ENCODE results near the gene NF2. TPM values are rescaled to one million over a fixed set of nuclear protein-coding genes. Genes with fewer than 3 reads are reported as not detected.

Gene NF2
- total RNA-seq, 1 experiment from 2014 or later, result 190 TPM

GRCh38 chr22:29691636-29692326, 88.3 kb downstream of the NF2 start:
- ATAC-seq (no peak), DNase-seq (ENCODE audit: low read depth, low spot score) (no peak)
- in situ Hi-C loops (cut with HindIII; ENCODE audit: low pct_unique_long_range_greater_than_20kb, low sequenced_read_pairs), result no loop called here
- no peaks in the 10 kb centered on the region; the same call in 1 of the 2 replicates for H3K36me3 ChIP-seq (ENCODE audit: control insufficient read depth, insufficient read depth, low read length)
- TF ChIP-seq TCF7L2 (IDR thresholded peaks at IDR 0.05; ENCODE audit: low read depth, low read length) (no peak), POLR2AphosphoS5 (IDR thresholded peaks at IDR 0.05; ENCODE audit: low read depth, low read length) (no peak), REST (IDR thresholded peaks at IDR 0.05; ENCODE audit: insufficient read depth in 1 of 2, low read depth in 2 of 2, low read length in 1 of 2) (no peak), SIN3A (IDR thresholded peaks at IDR 0.05; ENCODE audit: borderline replicate concordance, insufficient read depth, low read depth, low read length) (no peak)
- TF ChIP-seq, protein P1, sequence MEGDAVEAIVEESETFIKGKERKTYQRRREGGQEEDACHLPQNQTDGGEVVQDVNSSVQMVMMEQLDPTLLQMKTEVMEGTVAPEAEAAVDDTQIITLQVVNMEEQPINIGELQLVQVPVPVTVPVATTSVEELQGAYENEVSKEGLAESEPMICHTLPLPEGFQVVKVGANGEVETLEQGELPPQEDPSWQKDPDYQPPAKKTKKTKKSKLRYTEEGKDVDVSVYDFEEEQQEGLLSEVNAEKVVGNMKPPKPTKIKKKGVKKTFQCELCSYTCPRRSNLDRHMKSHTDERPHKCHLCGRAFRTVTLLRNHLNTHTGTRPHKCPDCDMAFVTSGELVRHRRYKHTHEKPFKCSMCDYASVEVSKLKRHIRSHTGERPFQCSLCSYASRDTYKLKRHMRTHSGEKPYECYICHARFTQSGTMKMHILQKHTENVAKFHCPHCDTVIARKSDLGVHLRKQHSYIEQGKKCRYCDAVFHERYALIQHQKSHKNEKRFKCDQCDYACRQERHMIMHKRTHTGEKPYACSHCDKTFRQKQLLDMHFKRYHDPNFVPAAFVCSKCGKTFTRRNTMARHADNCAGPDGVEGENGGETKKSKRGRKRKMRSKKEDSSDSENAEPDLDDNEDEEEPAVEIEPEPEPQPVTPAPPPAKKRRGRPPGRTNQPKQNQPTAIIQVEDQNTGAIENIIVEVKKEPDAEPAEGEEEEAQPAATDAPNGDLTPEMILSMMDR (IDR thresholded peaks at IDR 0.05), result no peak
- no peak overlapping the region for H3K27ac ChIP-seq (ENCODE audit: low read length)
- ChIA-PET CTCF (no interaction called here), POLR2A (no interaction called here)
- no TSS peak for BruUV-seq (replicated peaks)
- no peaks in the 10 kb centered on the region; the same call in 1 of the 2 replicates for H3K4me1 ChIP-seq (ENCODE audit: control insufficient read depth, insufficient read depth, low read length)
- H3K4me3 ChIP-seq (ENCODE audit: low read depth in 2 of 2, low read length in 2 of 2), result no peak overlapping the region
- no peaks in the 10 kb centered on the region for H3K27me3 ChIP-seq (ENCODE audit: control insufficient read depth, insufficient read depth, low read length)
- H3K9me3 ChIP-seq (ENCODE audit: control insufficient read depth, insufficient read depth, low read depth, low read length), result no peaks in the 10 kb centered on the region
- intact Hi-C loops (cut with micrococcal nuclease; ENCODE audit: unreplicated experiment), result no loop called here

DNA sequence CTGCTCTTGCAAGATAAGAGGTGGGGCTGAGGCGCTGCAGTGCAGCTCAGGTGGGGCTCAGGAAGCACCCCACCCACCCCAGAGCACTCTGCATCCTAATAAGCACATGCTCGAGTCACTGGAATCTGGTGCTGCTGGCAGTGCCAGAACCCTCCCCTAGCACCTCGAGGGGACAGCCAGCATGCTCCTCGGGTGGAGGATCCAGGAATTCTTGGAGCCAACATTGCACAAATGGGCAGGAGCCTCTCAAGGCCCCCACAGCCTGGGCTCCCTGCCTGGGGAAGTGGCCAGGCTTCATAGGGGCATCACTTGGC, 88.9 kb downstream of the NF2 start:
- DNase-seq (ENCODE audit: low read depth, low spot score), result no peak
- H3K36me3 ChIP-seq (ENCODE audit: control insufficient read depth, insufficient read depth, low read length), result no peaks in the 10 kb centered on the region; the same call in 1 of the 2 replicates
- BruUV-seq (replicated peaks), result no TSS peak
- in situ Hi-C loops (cut with HindIII; ENCODE audit: low pct_unique_long_range_greater_than_20kb, low sequenced_read_pairs), result no loop called here
- no peaks in the 10 kb centered on the region for H3K9me3 ChIP-seq (ENCODE audit: control insufficient read depth, insufficient read depth, low read depth, low read length)
- no peak for TF ChIP-seq REST (IDR thresholded peaks at IDR 0.05; ENCODE audit: insufficient read depth in 1 of 2, low read depth in 2 of 2, low read length in 1 of 2)
- no peak for TF ChIP-seq POLR2AphosphoS5 (IDR thresholded peaks at IDR 0.05; ENCODE audit: low read depth, low read length)
- no peak for TF ChIP-seq SIN3A (IDR thresholded peaks at IDR 0.05; ENCODE audit: borderline replicate concordance, insufficient read depth, low read depth, low read length)
- TF ChIP-seq TCF7L2 (IDR thresholded peaks at IDR 0.05; ENCODE audit: low read depth, low read length), result no peak
- TF ChIP-seq, protein P1 (IDR thresholded peaks at IDR 0.05), result no peak
- intact Hi-C loops (cut with micrococcal nuclease; ENCODE audit: unreplicated experiment), result no loop called here
- ChIA-PET POLR2A (no interaction called here), CTCF (no interaction called here)
- no peaks in the 10 kb centered on the region; the same call in 1 of the 2 replicates for H3K4me1 ChIP-seq (ENCODE audit: control insufficient read depth, insufficient read depth, low read length)
- H3K27me3 ChIP-seq (ENCODE audit: control insufficient read depth, insufficient read depth, low read length), result no peaks in the 10 kb centered on the region
- H3K27ac ChIP-seq (ENCODE audit: low read length), result no peak overlapping the region
- no peak overlapping the region for H3K4me3 ChIP-seq (ENCODE audit: low read depth in 2 of 2, low read length in 2 of 2)
- no peak for ATAC-seq
